GM12878 (cell line): ENCODE data around the gene CTSF.

Experiments
- EP300 ChIP-seq, 2 experiments: fragments of 150-350 bp in 1 of 2; IDR thresholded peaks; 2 replicates each; pipeline ENCODE4 v1.6.1; 2011 to 2012; ENCODE audit warnings: low read depth in 2 of 2, low read length in 2 of 2, borderline replicate concordance in 1 of 2, improper control_type of control experiment in 1 of 2, inconsistent platforms in 1 of 2; ENCODE audit not compliant: control insufficient read depth in 1 of 2
- EZH2 ChIP-seq: IDR thresholded peaks from 2 replicates; pipeline ENCODE4 v1.6.1; 2012; ENCODE audit warnings: low read depth, mild to moderate bottlenecking, control low read depth, inconsistent platforms, low read length, borderline replicate concordance; ENCODE audit not compliant: control insufficient read depth
- MYB ChIP-seq: fragments of 150-350 bp; IDR thresholded peaks from 2 replicates; pipeline ENCODE4 v1.6.1; 2014; ENCODE audit warnings: mild to moderate bottlenecking, low read depth, low read length, borderline replicate concordance
- POLR2A ChIP-seq: IDR thresholded peaks from 2 replicates; pipeline ENCODE4 v1.6.1; 2011; ENCODE audit warnings: low read depth, mild to moderate bottlenecking, low read length
- TF ChIP-seq, protein P1 (sequence below): IDR thresholded peaks from 2 replicates; pipeline ENCODE4 v1.6.1; 2012; ENCODE audit warnings: low read depth, low read length, improper control_type of control experiment
- TF ChIP-seq, protein P2 (sequence below): fragments of 450-650 bp; IDR thresholded peaks from 2 replicates; pipeline ENCODE4 v1.6.1; 2014; ENCODE audit warnings: mild to moderate bottlenecking
- TF ChIP-seq, protein P3 (sequence below): fragments of 150-350 bp; IDR thresholded peaks from 2 replicates; pipeline ENCODE4 v1.6.1; 2014; ENCODE audit warnings: mild to moderate bottlenecking, low read depth, low read length
- TF ChIP-seq, protein P4 (sequence below), 3 experiments: IDR thresholded peaks in 2 of 3; conservative IDR thresholded peaks in 1 of 3; 2 replicates each; pipeline ENCODE4 v1.5.1; 2011; ENCODE audit warnings: low read depth in 3 of 3, low read length in 3 of 3, mild to moderate bottlenecking in 3 of 3, control low read depth in 2 of 3, moderate library complexity in 2 of 3, inconsistent platforms in 1 of 3, mixed read lengths in 1 of 3; ENCODE audit not compliant: control insufficient read depth in 2 of 3, insufficient read depth in 1 of 3; ENCODE audit errors: extremely low read depth in 1 of 3

DNA sequence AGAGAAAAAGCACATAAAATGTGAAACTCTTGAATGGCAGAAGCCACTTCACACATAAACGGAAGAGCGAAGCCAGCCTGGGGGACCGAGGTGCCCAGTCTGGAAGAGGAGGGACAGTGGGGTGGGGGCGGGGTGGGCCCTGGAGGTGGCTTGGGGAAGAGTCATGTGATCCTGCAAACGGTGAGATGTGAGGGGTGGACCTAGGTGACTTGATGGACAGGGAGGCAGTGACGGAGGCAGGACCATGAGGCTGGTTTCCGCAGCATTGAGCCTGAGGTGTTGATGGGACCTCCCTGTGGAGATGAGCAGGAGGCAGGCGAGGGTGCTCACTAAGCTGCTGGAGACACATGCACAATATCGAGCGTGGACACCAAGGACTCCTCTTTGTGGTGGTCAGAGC, 39.3 kb downstream of the CTSF start:
- TF ChIP-seq POLR2A (no peak), EZH2 (no peak), EP300 (IDR thresholded peaks at IDR 0.05; ENCODE audit: borderline replicate concordance in 1 of 2, control insufficient read depth in 1 of 2, low read depth in 2 of 2, low read length in 2 of 2) (no peak), MYB (no peak)
- TF ChIP-seq, protein P1, sequence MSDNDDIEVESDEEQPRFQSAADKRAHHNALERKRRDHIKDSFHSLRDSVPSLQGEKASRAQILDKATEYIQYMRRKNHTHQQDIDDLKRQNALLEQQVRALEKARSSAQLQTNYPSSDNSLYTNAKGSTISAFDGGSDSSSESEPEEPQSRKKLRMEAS: no peak
- TF ChIP-seq, protein P2, sequence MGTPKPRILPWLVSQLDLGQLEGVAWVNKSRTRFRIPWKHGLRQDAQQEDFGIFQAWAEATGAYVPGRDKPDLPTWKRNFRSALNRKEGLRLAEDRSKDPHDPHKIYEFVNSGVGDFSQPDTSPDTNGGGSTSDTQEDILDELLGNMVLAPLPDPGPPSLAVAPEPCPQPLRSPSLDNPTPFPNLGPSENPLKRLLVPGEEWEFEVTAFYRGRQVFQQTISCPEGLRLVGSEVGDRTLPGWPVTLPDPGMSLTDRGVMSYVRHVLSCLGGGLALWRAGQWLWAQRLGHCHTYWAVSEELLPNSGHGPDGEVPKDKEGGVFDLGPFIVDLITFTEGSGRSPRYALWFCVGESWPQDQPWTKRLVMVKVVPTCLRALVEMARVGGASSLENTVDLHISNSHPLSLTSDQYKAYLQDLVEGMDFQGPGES: no peak
- TF ChIP-seq, protein P3, sequence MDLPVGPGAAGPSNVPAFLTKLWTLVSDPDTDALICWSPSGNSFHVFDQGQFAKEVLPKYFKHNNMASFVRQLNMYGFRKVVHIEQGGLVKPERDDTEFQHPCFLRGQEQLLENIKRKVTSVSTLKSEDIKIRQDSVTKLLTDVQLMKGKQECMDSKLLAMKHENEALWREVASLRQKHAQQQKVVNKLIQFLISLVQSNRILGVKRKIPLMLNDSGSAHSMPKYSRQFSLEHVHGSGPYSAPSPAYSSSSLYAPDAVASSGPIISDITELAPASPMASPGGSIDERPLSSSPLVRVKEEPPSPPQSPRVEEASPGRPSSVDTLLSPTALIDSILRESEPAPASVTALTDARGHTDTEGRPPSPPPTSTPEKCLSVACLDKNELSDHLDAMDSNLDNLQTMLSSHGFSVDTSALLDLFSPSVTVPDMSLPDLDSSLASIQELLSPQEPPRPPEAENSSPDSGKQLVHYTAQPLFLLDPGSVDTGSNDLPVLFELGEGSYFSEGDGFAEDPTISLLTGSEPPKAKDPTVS: no peak
- TF ChIP-seq, protein P4, sequence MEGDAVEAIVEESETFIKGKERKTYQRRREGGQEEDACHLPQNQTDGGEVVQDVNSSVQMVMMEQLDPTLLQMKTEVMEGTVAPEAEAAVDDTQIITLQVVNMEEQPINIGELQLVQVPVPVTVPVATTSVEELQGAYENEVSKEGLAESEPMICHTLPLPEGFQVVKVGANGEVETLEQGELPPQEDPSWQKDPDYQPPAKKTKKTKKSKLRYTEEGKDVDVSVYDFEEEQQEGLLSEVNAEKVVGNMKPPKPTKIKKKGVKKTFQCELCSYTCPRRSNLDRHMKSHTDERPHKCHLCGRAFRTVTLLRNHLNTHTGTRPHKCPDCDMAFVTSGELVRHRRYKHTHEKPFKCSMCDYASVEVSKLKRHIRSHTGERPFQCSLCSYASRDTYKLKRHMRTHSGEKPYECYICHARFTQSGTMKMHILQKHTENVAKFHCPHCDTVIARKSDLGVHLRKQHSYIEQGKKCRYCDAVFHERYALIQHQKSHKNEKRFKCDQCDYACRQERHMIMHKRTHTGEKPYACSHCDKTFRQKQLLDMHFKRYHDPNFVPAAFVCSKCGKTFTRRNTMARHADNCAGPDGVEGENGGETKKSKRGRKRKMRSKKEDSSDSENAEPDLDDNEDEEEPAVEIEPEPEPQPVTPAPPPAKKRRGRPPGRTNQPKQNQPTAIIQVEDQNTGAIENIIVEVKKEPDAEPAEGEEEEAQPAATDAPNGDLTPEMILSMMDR (IDR thresholded peaks at IDR 0.05 in 2 of 3, conservative IDR thresholded peaks at IDR 0.05 in 1 of 3; ENCODE audit: control insufficient read depth in 2 of 3, extremely low read depth in 1 of 3, insufficient read depth in 1 of 3, low read depth in 3 of 3, low read length in 3 of 3): no peak
